Right lobe of liver (tissue), 4 donors: ENCODE measurements around the gene LRRC47.

Experiments
- POLR2A ChIP-seq: fragments of 450-650 bp; IDR thresholded peaks from one replicate; pipeline ENCODE4 v1.6.1; 2017; ENCODE audit warnings: antibody characterized with exemption, mild to moderate bottlenecking
- TF ChIP-seq, protein P1 (sequence below), 4 donors: fragments of 200-600 bp in 3 of 4; fragments of 450-650 bp in 1 of 4; IDR thresholded peaks; one replicate each; pipeline versions ENCODE4 v1.5.1 to v1.8.0; 2016 to 2022; ENCODE audit warnings: antibody characterized with exemption in 4 of 4, mild to moderate bottlenecking in 2 of 4
- donor health status: DM: no; HTN: no; CAD: no.
- donor health status: DM: no; HTN: no; CAD: no.
- donor health status: DM: no; HTN: yes; CAD: no.

DNA sequence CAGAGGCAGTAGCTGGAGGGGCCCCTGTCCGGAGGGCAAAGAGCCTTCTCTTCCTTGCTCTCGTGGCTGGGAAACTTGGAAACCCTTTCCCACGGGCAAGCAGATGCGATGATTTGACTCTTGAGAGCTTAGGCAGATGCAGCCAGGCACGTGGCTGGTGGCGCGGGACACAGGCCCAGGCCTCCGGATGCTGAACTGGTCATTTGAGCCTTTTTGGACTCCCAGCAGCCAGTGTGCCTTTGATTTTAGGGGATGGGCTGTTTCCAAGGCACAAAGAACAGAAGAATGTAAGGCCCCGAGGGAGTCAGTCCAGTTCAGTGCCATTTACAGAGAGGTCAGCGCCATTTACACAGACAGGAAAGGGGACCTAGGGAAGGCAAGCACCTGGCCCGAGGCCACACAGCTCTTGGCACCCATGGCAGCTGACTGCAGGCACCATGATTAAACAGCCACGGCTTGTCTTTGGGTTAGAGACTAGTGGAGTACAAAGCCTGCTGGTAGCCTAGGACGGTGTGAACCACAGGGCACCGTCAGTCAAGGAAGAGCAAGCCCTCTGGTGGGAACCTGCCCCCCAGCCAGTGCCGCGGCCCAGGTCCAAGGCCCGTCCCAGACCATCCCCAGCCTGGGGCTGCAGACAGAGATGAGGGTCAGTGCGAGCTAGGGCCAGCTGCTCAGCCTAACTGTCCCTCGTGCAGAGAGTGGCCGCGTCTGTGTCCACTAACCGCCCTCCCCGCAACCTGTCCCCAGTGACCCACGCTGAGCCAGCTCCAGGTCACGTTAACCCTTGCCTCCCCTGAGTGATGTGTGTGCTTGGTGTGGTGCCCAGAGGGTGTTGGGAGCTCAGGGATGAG lies 64.5 kb downstream of the LRRC47 start:
- no peak for TF ChIP-seq POLR2A
- TF ChIP-seq, protein P1, sequence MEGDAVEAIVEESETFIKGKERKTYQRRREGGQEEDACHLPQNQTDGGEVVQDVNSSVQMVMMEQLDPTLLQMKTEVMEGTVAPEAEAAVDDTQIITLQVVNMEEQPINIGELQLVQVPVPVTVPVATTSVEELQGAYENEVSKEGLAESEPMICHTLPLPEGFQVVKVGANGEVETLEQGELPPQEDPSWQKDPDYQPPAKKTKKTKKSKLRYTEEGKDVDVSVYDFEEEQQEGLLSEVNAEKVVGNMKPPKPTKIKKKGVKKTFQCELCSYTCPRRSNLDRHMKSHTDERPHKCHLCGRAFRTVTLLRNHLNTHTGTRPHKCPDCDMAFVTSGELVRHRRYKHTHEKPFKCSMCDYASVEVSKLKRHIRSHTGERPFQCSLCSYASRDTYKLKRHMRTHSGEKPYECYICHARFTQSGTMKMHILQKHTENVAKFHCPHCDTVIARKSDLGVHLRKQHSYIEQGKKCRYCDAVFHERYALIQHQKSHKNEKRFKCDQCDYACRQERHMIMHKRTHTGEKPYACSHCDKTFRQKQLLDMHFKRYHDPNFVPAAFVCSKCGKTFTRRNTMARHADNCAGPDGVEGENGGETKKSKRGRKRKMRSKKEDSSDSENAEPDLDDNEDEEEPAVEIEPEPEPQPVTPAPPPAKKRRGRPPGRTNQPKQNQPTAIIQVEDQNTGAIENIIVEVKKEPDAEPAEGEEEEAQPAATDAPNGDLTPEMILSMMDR (IDR thresholded peaks at IDR 0.05), result no peak
